GM12873 (cell line): ENCODE data around the gene FBXO7.
A peak's percentile ranks its signal among the peaks of the same experiment; 100 is the strongest.

Experiments used
- CTCF ChIP-seq: IDR thresholded peaks from 2 replicates; pipeline ENCODE4 v1.5.1; 2012; ENCODE audit warnings: low read depth, mild to moderate bottlenecking, moderate library complexity, low read length, control low read depth; ENCODE audit not compliant: insufficient read depth; ENCODE audit errors: missing control alignments

FBXO7 gene

GRCh38 chr22:32462452-32462851 lies 12.2 kb upstream of the FBXO7 start:
- no peak for TF ChIP-seq CTCF

- TF ChIP-seq CTCF: no peak
These were observed 8.9 kb upstream of the FBXO7 start for GRCh38 chr22:32465661-32466060.

GRCh38 chr22:32466496-32466895 lies 8.1 kb upstream of the FBXO7 start:
- TF ChIP-seq CTCF: no peak

- no peak for TF ChIP-seq CTCF
These were observed 4.8 kb upstream of the FBXO7 start for GRCh38 chr22:32469799-32470212.

- peak; percentile 65 for TF ChIP-seq CTCF
These were observed 1.1 kb upstream of the FBXO7 start for GRCh38 chr22:32473388-32473952.

GRCh38 chr22:32475468-32476010 lies 928 bp downstream of the FBXO7 start:
- TF ChIP-seq CTCF: no peak

GRCh38 chr22:32476281-32477195 lies 1.9 kb downstream of the FBXO7 start:
- TF ChIP-seq CTCF: no peak
